Left lung (tissue), 10 donors: Measurements from ENCODE around the gene PERP. TPM values are rescaled to one million over a fixed set of nuclear protein-coding genes. Genes with fewer than 3 reads are reported as not detected.

Experiments used
- ATAC-seq: fragments of 200-7000 bp; cut with Tn5 transposase; one replicate; pipeline ENCODE4 v1.9.1; 2020; ENCODE audit warnings: moderate library complexity
- DNase-seq, 4 donors: peaks; one replicate each; pipeline ENCODE4 v3.0.0-alpha.2; 2013 to 2020
- H3K27ac ChIP-seq, 2 donors: fragments of 200-600 bp; sonication (generic) in 1 of 2; one replicate each; pipeline versions ENCODE4 v1.5.0 to v1.8.0; 2020 to 2021
- H3K27me3 ChIP-seq, 2 donors: fragments of 200-600 bp; sonication (generic) in 1 of 2; one replicate each; pipeline versions ENCODE4 v1.5.0 to v1.8.0; 2020 to 2021
- H3K36me3 ChIP-seq, 2 donors: fragments of 200-600 bp; sonication (generic) in 1 of 2; one replicate each; pipeline versions ENCODE4 v1.5.0 to v1.8.0; 2020 to 2021
- H3K4me1 ChIP-seq, 2 donors: fragments of 200-600 bp; one replicate each; pipeline ENCODE4 v1.8.0; 2021
- H3K4me3 ChIP-seq, 2 donors: fragments of 200-600 bp; sonication (generic) in 1 of 2; one replicate each; pipeline versions ENCODE4 v1.5.0 to v1.8.0; 2020 to 2021; ENCODE audit warnings: mild to moderate bottlenecking in 1 of 2
- H3K9me3 ChIP-seq, 2 donors: fragments of 200-600 bp; sonication (generic) in 1 of 2; one replicate each; pipeline versions ENCODE4 v1.5.0 to v1.8.0; 2020 to 2021
- intact Hi-C, 2 donors: fragments of 100-400 bp; cut with DNase I; formaldehyde crosslinking; loops; one replicate each; pipeline versions ENCODE4 v1.11.2 to v1.14.2; 2022
- polyA plus RNA-seq, 6 donors: library from polyadenylated mRNA; unstranded; fragments of 120-200 nt; gene quantifications; one replicate each; pipeline ENCODE4 v1.2.1, GENCODE V29; 2013; ENCODE audit not compliant: insufficient read length in 6 of 6
- total RNA-seq, 2 donors: library from RNA; stranded (reverse); fragmentation: NEBNext Ultra II Directional; extraction: Animal tissue kit (Norgen Biotek cat#: 25700); gene quantifications; one replicate each; pipeline ENCODE4 v1.2.1, GENCODE V29; 2021
- TF ChIP-seq, protein P1 (sequence below), 2 donors: fragments of 200-600 bp; sonication (generic) in 1 of 2; IDR thresholded peaks; one replicate each; pipeline versions ENCODE4 v1.5.0 to v1.8.0; 2021; ENCODE audit warnings: antibody characterized with exemption in 2 of 2
- donor health status: DM: no; HTN: yes; CAD: no.
- donor health status: DM: no; HTN: no; CAD: no.

The PERP gene
- total and polyA plus RNA-seq, 8 donors = 22.7 to 64.9 (median 25.9) TPM

- H3K27me3 ChIP-seq = peaks cover 0 to 5% of the 10 kb centered on the region in 2 donors
- DNase-seq (no peak), ATAC-seq (no peak)
- intact Hi-C loops = loop anchor here in 1 of 2 donors (5.0 to 10.0 kb wide), 2 partner anchors 160 to 397 kb away; no protein-coding TSS in a partner anchor
- H3K4me3 ChIP-seq = no peak overlapping the region
- no peaks in the 10 kb centered on the region for H3K36me3 ChIP-seq
- no peak overlapping the region for H3K27ac ChIP-seq
- TF ChIP-seq, protein P1, sequence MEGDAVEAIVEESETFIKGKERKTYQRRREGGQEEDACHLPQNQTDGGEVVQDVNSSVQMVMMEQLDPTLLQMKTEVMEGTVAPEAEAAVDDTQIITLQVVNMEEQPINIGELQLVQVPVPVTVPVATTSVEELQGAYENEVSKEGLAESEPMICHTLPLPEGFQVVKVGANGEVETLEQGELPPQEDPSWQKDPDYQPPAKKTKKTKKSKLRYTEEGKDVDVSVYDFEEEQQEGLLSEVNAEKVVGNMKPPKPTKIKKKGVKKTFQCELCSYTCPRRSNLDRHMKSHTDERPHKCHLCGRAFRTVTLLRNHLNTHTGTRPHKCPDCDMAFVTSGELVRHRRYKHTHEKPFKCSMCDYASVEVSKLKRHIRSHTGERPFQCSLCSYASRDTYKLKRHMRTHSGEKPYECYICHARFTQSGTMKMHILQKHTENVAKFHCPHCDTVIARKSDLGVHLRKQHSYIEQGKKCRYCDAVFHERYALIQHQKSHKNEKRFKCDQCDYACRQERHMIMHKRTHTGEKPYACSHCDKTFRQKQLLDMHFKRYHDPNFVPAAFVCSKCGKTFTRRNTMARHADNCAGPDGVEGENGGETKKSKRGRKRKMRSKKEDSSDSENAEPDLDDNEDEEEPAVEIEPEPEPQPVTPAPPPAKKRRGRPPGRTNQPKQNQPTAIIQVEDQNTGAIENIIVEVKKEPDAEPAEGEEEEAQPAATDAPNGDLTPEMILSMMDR (IDR thresholded peaks at IDR 0.05) = no peak
- no peaks in the 10 kb centered on the region for H3K9me3 ChIP-seq
- no peaks in the 10 kb centered on the region for H3K4me1 ChIP-seq
Measured at GRCh38 chr6:138117376-138117914, 10.2 kb upstream of the PERP start.

DNA sequence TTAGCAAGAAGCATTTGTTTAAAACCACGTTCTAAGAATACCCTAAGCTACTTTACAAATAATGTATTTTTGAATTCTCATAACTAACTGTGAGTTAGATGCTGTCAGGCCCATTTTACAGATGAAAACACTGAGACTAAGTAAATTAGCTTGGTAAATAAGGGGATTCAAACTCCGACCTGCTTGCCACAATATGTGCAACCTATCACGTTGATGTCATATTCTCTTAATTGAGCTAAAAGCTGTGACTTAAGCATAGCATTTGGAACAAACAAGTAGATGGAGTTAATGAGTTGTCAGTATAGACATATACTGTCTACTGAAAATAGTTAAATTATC is 9.4 kb upstream of the PERP start:
- Histone ChIP-seq H3K9me3 (no peaks in the 10 kb centered on the region), H3K27ac (no peak overlapping the region), H3K27me3 (peaks cover 0 to 5% of the 10 kb centered on the region in 2 donors), H3K4me3 (no peak overlapping the region), H3K36me3 (no peaks in the 10 kb centered on the region), H3K4me1 (no peaks in the 10 kb centered on the region)
- intact Hi-C loops = loop anchor here in 1 of 2 donors (5.0 to 10.0 kb wide), 2 partner anchors 161 to 398 kb away; no protein-coding TSS in a partner anchor
- ATAC-seq (no peak), DNase-seq (no peak)
- TF ChIP-seq, protein P1 (IDR thresholded peaks at IDR 0.05) = no peak

- peak in 3 of 4 donors; percentile 51 to 83 (median 65) for DNase-seq
- TF ChIP-seq, protein P1 (IDR thresholded peaks at IDR 0.05) = peak; percentile 61 to 73
- Histone ChIP-seq H3K36me3 (no peaks in the 10 kb centered on the region), H3K9me3 (no peaks in the 10 kb centered on the region), H3K4me3 (no peak overlapping the region), H3K27me3 (peaks cover 0 to 5% of the 10 kb centered on the region in 2 donors), H3K4me1 (no peaks in the 10 kb centered on the region), H3K27ac (no peak overlapping the region)
- peak; percentile 98 for ATAC-seq
- intact Hi-C loops = loop anchor here in 1 of 2 donors (5.0 to 10.0 kb wide), 2 partner anchors 161 to 399 kb away; no protein-coding TSS in a partner anchor
Measured at GRCh38 chr6:138115877-138116660, 8.8 kb upstream of the PERP start.

DNA sequence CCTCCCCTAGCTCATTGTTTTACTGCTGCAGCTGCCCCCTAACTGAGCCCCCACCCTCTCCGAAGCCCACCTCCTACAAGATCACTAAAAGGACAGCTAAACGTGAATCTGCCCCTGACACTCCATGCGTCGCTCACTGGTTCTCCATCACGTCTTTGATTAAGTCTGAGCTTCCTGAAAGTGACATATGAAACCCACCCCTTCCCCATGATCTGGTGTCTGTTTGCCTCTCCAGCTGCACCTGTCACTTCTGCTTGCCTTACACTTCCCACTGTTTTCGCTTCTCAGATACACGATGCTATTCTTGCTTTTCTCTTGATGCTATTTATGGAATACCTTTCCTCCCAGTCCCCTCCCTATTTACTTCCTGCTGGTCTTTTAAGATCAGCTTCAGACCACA is 8.0 kb upstream of the PERP start:
- Histone ChIP-seq H3K36me3 (no peaks in the 10 kb centered on the region), H3K27ac (no peak overlapping the region), H3K4me1 (no peaks in the 10 kb centered on the region), H3K4me3 (no peak overlapping the region), H3K27me3 (peaks cover 0 to 5% of the 10 kb centered on the region in 2 donors), H3K9me3 (no peaks in the 10 kb centered on the region)
- DNase-seq = no peak
- ATAC-seq = no peak
- intact Hi-C loops = loop anchor here in 1 of 2 donors (5.0 to 10.0 kb wide), 2 partner anchors 162 to 400 kb away; no protein-coding TSS in a partner anchor
- TF ChIP-seq, protein P1 (IDR thresholded peaks at IDR 0.05) = no peak

GRCh38 chr6:138113588-138114210 is 6.5 kb upstream of the PERP start:
- no peak for ATAC-seq
- intact Hi-C loops = loop anchor here in 1 of 2 donors (10.0 kb wide), 1 partner anchor 401 kb away; no protein-coding TSS in a partner anchor
- Histone ChIP-seq H3K9me3 (no peaks in the 10 kb centered on the region), H3K27me3 (peaks cover 0 to 11% of the 10 kb centered on the region in 2 donors), H3K36me3 (no peaks in the 10 kb centered on the region), H3K4me3 (no peak overlapping the region), H3K4me1 (no peaks in the 10 kb centered on the region), H3K27ac (no peak overlapping the region)
- TF ChIP-seq, protein P1 (IDR thresholded peaks at IDR 0.05) = no peak
- no peak for DNase-seq
